ENCODE results near the gene ZNF296. TPM values are rescaled to one million over a fixed set of nuclear protein-coding genes. Genes with fewer than 3 reads are reported as not detected.

The ZNF296 gene
- total and polyA plus RNA-seq, 2 of the 13 experiments (the other 11 are each of a cell fraction or from before 2014, with no cell fraction given): 0.26 to 0.62 TPM

GRCh38 chr19:45094707-45095106 is 18.4 kb upstream of the ZNF296 start:
- H3K27me3 ChIP-seq (ENCODE audit: control insufficient read depth in 1 of 2, insufficient read depth in 2 of 2, low read length in 2 of 2): no peaks in the 10 kb centered on the region; a peak in 1 of 5 replicates
- TF ChIP-seq PLRG1 (conservative IDR thresholded peaks at IDR 0.05): no peak
- TF ChIP-seq MIER2 (CRISPR knock-in tag; IDR thresholded peaks at IDR 0.05): no peak
- TF ChIP-seq SMAD1 (CRISPR knock-in tag; IDR thresholded peaks at IDR 0.05; ENCODE audit: borderline replicate concordance, low read depth): no peak
- TF ChIP-seq NFYB (CRISPR knock-in tag; IDR thresholded peaks at IDR 0.05): no peak
- TF ChIP-seq ZNF224 (CRISPR knock-in tag; IDR thresholded peaks at IDR 0.05): no peak
- TF ChIP-seq ZNF30 (CRISPR knock-in tag; IDR thresholded peaks at IDR 0.05): no peak
- no peak for TF ChIP-seq SNAI1 (CRISPR knock-in tag; IDR thresholded peaks at IDR 0.05; ENCODE audit: borderline replicate concordance)
- TF ChIP-seq NFATC3 (CRISPR knock-in tag; IDR thresholded peaks at IDR 0.05): no peak
- TF ChIP-seq DMAP1 (CRISPR knock-in tag; IDR thresholded peaks at IDR 0.05): no peak
- TF ChIP-seq ZC3H13 (CRISPR knock-in tag; IDR thresholded peaks at IDR 0.05): no peak
- no peak for TF ChIP-seq ATF4 (CRISPR knock-in tag; IDR thresholded peaks at IDR 0.05)
- TF ChIP-seq NFRKB (IDR thresholded peaks at IDR 0.05): no peak
- TF ChIP-seq ZNF432 (CRISPR knock-in tag; IDR thresholded peaks at IDR 0.05; ENCODE audit: borderline replicate concordance): no peak
- TF ChIP-seq HOMEZ (CRISPR knock-in tag; IDR thresholded peaks at IDR 0.05; ENCODE audit: low read depth): no peak
- no peak for TF ChIP-seq ARNT2 (CRISPR knock-in tag; IDR thresholded peaks at IDR 0.05; ENCODE audit: low read depth)
- no peak for TF ChIP-seq XBP1 (CRISPR knock-in tag; IDR thresholded peaks at IDR 0.05)
- TF ChIP-seq ZNF557 (CRISPR knock-in tag; IDR thresholded peaks at IDR 0.05): no peak
- TF ChIP-seq ZNF263 (CRISPR knock-in tag; IDR thresholded peaks at IDR 0.05): no peak
- TF ChIP-seq ZBTB49 (CRISPR knock-in tag; IDR thresholded peaks at IDR 0.05; ENCODE audit: borderline replicate concordance): no peak
- TF ChIP-seq CHD4 (IDR thresholded peaks at IDR 0.05; ENCODE audit: borderline replicate concordance, low read length): no peak
- ATAC-seq (no peak), FAIRE-seq (no peak), DNase-seq (ENCODE audit: low spot score) (no peak)
- H3K79me2 ChIP-seq (ENCODE audit: insufficient read depth, low read length): peaks cover 66% of the 10 kb centered on the region
- no peaks in the 10 kb centered on the region for H3K9me3 ChIP-seq (ENCODE audit: low read length)
- no TSS peak for BruUV-seq (replicated peaks)
- H3K4me2 ChIP-seq (ENCODE audit: low read depth, low read length): peak overlapping the region; percentile 97
- H4K20me1 ChIP-seq (ENCODE audit: insufficient read depth, low read length): peaks cover 7% of the 10 kb centered on the region
- POLR2A ChIA-PET: no interaction called here
- peaks cover 1 to 23% of the 10 kb centered on the region in 2 experiments; a peak in 3 of 5 replicates for H3K36me3 ChIP-seq (replicated peaks in 1 of 2; ENCODE audit: control insufficient read depth in 1 of 2, insufficient read depth in 2 of 2, low read length in 2 of 2)
- CTCF ChIA-PET (ENCODE audit: low intra/inter-chr PET ratio, low total read pairs): no interaction called here
- peak overlapping the region; percentile 34 for H3K27ac ChIP-seq (ENCODE audit: extremely low read length, insufficient read depth, low read length)
- H3K9ac ChIP-seq (ENCODE audit: insufficient read depth, low read depth, low read length): peak overlapping the region; percentile 95; the same call in 1 of the 2 replicates
- intact Hi-C loops (cut with micrococcal nuclease; ENCODE audit: unreplicated experiment) (no loop called here), in situ Hi-C loops (cut with HindIII; ENCODE audit: extremely low pct_ligation_motif_present, low pct_unique_long_range_greater_than_20kb) (no loop called here)
- H3K4me1 ChIP-seq (ENCODE audit: insufficient read depth, low read length): peaks cover 65% of the 10 kb centered on the region
- WGBS (ENCODE audit: low lambda C conversion rate): 73% methylated on average over 5 of the region's 5 CpGs
- peak overlapping the region; percentile 93 to 100 (median 93) for H3K4me3 ChIP-seq (replicated peaks in 1 of 3; ENCODE audit: insufficient read depth in 1 of 3, low read depth in 2 of 3, low read length in 3 of 3)
- no peak overlapping the region for H2AFZ ChIP-seq (ENCODE audit: low read length)
